ENCODE measurements around the gene LRBA.

DNA sequence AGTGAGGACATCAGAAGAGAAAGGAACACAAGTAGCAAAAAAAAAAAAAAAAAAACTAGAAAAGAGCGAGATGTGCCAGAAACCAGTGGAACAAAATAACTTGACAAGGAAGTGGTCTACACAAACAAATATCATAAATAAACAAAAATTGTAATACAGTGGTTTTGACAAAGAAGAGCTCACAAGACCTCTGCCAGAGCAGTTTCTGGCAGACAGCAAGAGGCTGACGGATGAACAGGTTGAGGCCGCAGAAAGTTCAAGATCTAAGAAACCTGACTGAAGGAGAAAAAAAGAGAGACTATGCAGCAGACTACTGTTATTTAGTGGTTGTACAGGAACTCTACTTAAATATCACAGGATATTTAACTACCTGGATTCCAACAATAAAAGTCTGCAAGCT is 367.0 kb downstream of the LRBA start:
- TF ChIP-seq, protein P1, sequence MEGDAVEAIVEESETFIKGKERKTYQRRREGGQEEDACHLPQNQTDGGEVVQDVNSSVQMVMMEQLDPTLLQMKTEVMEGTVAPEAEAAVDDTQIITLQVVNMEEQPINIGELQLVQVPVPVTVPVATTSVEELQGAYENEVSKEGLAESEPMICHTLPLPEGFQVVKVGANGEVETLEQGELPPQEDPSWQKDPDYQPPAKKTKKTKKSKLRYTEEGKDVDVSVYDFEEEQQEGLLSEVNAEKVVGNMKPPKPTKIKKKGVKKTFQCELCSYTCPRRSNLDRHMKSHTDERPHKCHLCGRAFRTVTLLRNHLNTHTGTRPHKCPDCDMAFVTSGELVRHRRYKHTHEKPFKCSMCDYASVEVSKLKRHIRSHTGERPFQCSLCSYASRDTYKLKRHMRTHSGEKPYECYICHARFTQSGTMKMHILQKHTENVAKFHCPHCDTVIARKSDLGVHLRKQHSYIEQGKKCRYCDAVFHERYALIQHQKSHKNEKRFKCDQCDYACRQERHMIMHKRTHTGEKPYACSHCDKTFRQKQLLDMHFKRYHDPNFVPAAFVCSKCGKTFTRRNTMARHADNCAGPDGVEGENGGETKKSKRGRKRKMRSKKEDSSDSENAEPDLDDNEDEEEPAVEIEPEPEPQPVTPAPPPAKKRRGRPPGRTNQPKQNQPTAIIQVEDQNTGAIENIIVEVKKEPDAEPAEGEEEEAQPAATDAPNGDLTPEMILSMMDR (conservative IDR thresholded peaks at IDR 0.05): no peak
- TF ChIP-seq EZH2 (IDR thresholded peaks at IDR 0.05; ENCODE audit: low read depth): no peak

Data from PC-9 (cell line).